HCT116 (cell line): Measurements from ENCODE around the gene TMEM87A. TPM values are rescaled to one million over a fixed set of nuclear protein-coding genes. Genes with fewer than 3 reads are reported as not detected.

ENCODE experiments used
- ATAC-seq: fragments of 200-7000 bp; cut with Tn5 transposase; 2 replicates; pipeline ENCODE4 v1.9.1; 2020; ENCODE audit warnings: mild to moderate bottlenecking, moderate library complexity
- BruUV-seq: library from RNA; stranded (reverse); fragments of 400-500 nt; replicated peaks from 2 replicates; lab custom pipeline; 2021; lab: Mats Ljungman, UMichigan
- CTCF ChIA-PET: fragments of 300-600 bp; sonication (Branson Sonifier 250); formaldehyde crosslinking; loops from one replicate; lab custom pipeline; 2021; ENCODE audit warnings: antibody characterized with exemption; lab: Charles Lee
- POLR2A ChIA-PET: fragments of 300-600, 350-600 bp; sonication (Branson Sonifier 250); formaldehyde crosslinking; loops from one replicate; lab custom pipeline; 2021; ENCODE audit warnings: antibody characterized with exemption; lab: Charles Lee
- RAD21 ChIA-PET, 2 experiments: fragments of 300-600 bp; sonication (Branson Sonifier 250); formaldehyde crosslinking; loops; one replicate each; lab custom pipeline; 2023; ENCODE audit warnings: low total read pairs in 2 of 2; ENCODE audit not compliant: uncharacterized antibody in 2 of 2, unreplicated experiment in 2 of 2, low non-redundant PET in 1 of 2; lab: Charles Lee
- DNase-seq: peaks from one replicate; pipeline ENCODE4 v3.0.0-alpha.2; 2010; ENCODE audit warnings: low read depth, low spot score
- H2AFZ ChIP-seq: fragments of 200-600 bp; shearing (Covaris generic), sonication (generic); 2 replicates; pipeline ENCODE4 v1.6.1; 2017; ENCODE audit warnings: low read depth, mixed run types, mixed read lengths, antibody characterized with exemption, low read length; ENCODE audit not compliant: poor library complexity, severe bottlenecking
- H3K27ac ChIP-seq: 2 replicates; pipeline ENCODE4 v1.5.1; 2012; ENCODE audit warnings: low read depth, low read length
- H3K27me3 ChIP-seq: fragments of 200-600 bp; sonication (generic); 2 replicates; pipeline ENCODE4 v1.6.1; 2016; ENCODE audit warnings: mixed run types, low read length, mixed read lengths; ENCODE audit not compliant: insufficient read depth
- H3K36me3 ChIP-seq, 2 experiments: fragments of 200-500 bp in 1 of 2; fragments of 200-600 bp in 1 of 2; sonication (Bioruptor generic) in 1 of 2; sonication (generic) in 1 of 2; 2 replicates each; pipeline versions ENCODE4 v1.5.1 to v1.6.1; 2014 to 2016; ENCODE audit warnings: low read length in 2 of 2, inconsistent platforms in 1 of 2, mixed read lengths in 1 of 2, mixed run types in 1 of 2; ENCODE audit not compliant: insufficient read depth in 2 of 2, control insufficient read depth in 1 of 2
- H3K4me1 ChIP-seq, 2 experiments: fragments of 200-600 bp in 1 of 2; sonication (generic) in 1 of 2; 2 replicates each; pipeline versions ENCODE4 v1.5.1 to v1.6.1; 2012 to 2017; ENCODE audit warnings: low read length in 2 of 2, inconsistent platforms in 1 of 2, mild to moderate bottlenecking in 1 of 2, mixed read lengths in 1 of 2, mixed run types in 1 of 2, moderate library complexity in 1 of 2; ENCODE audit not compliant: insufficient read depth in 2 of 2, control insufficient read depth in 1 of 2
- H3K4me2 ChIP-seq: fragments of 200-600 bp; sonication (generic); 2 replicates; pipeline ENCODE4 v1.6.1; 2017; ENCODE audit warnings: mixed run types, low read length, mixed read lengths
- H3K4me3 ChIP-seq, 2 experiments: fragments of 200-600 bp in 1 of 2; sonication (generic) in 1 of 2; replicated peaks in 1 of 2; 2 replicates each; pipeline ENCODE4 v1.5.1; 2011 to 2016; ENCODE audit warnings: low read length in 2 of 2, control low read depth in 1 of 2, low read depth in 1 of 2, mild to moderate bottlenecking in 1 of 2, mixed read lengths in 1 of 2, mixed run types in 1 of 2
- H3K79me2 ChIP-seq: fragments of 200-600 bp; sonication (generic); 2 replicates; pipeline ENCODE4 v1.6.1; 2017; ENCODE audit warnings: mild to moderate bottlenecking, mixed run types, low read length, moderate library complexity, mixed read lengths; ENCODE audit not compliant: insufficient read depth
- H3K9ac ChIP-seq: fragments of 200-600 bp; sonication (generic); 2 replicates; pipeline ENCODE4 v1.6.1; 2016; ENCODE audit warnings: low read length, mixed read lengths
- H3K9me2 ChIP-seq: fragments of 200-600 bp; sonication (generic), shearing (Covaris generic); 2 replicates; pipeline ENCODE4 v1.6.1; 2017; ENCODE audit warnings: mixed run types, mild to moderate bottlenecking, moderate library complexity; ENCODE audit not compliant: insufficient read depth
- H3K9me3 ChIP-seq, 2 experiments: fragments of 200-500 bp in 1 of 2; fragments of 200-600 bp in 1 of 2; sonication (Bioruptor generic) in 1 of 2; sonication (generic) in 1 of 2; 2 replicates each; pipeline ENCODE4 v1.6.1; 2014 to 2017; ENCODE audit warnings: low read length in 2 of 2, mixed read lengths in 2 of 2, inconsistent platforms in 1 of 2, low read depth in 1 of 2, mild to moderate bottlenecking in 1 of 2, mixed run types in 1 of 2, moderate library complexity in 1 of 2; ENCODE audit not compliant: control insufficient read depth in 1 of 2, insufficient read depth in 1 of 2
- H4K20me1 ChIP-seq: fragments of 200-600 bp; sonication (generic), shearing (Covaris generic); 2 replicates; pipeline ENCODE4 v1.6.1; 2017; ENCODE audit warnings: mixed run types, mild to moderate bottlenecking, moderate library complexity; ENCODE audit not compliant: insufficient read depth
- ATF3 ChIP-seq: IDR thresholded peaks from 2 replicates; pipeline ENCODE4 v1.6.1; 2012
- CBX3 ChIP-seq: IDR thresholded peaks from 2 replicates; pipeline ENCODE4 v1.6.1; 2012; ENCODE audit warnings: low read depth
- CEBPB ChIP-seq: IDR thresholded peaks from 2 replicates; pipeline ENCODE4 v1.6.1; 2012; ENCODE audit warnings: low read depth
- EGR1 ChIP-seq: IDR thresholded peaks from 2 replicates; pipeline ENCODE4 v1.6.1; 2012; ENCODE audit warnings: low read depth
- EZH2 ChIP-seq: fragments of 200-600 bp; sonication (generic); IDR thresholded peaks from 2 replicates; pipeline ENCODE4 v1.6.1; 2017; ENCODE audit warnings: antibody characterized with exemption, mixed run types
- FOSL1 ChIP-seq: IDR thresholded peaks from 2 replicates; pipeline ENCODE4 v1.6.1; 2012; ENCODE audit warnings: low read depth
- POLR2A ChIP-seq: IDR thresholded peaks from 2 replicates; pipeline ENCODE4 v1.7.0; 2011; ENCODE audit warnings: borderline replicate concordance; ENCODE audit not compliant: insufficient read depth, insufficient read length; ENCODE audit errors: extremely low read depth
- POLR2AphosphoS5 ChIP-seq: IDR thresholded peaks from 2 replicates; pipeline ENCODE4 v1.6.1; 2011; ENCODE audit warnings: mild to moderate bottlenecking, low read depth, low read length, moderate library complexity
- SIN3A ChIP-seq: IDR thresholded peaks from 2 replicates; pipeline ENCODE4 v1.6.1; 2012; ENCODE audit warnings: low read depth
- YY1 ChIP-seq: IDR thresholded peaks from 2 replicates; pipeline ENCODE4 v1.6.1; 2011; ENCODE audit warnings: low read length, low read depth, moderate library complexity, mild to moderate bottlenecking; ENCODE audit not compliant: insufficient replicate concordance; ENCODE audit errors: extremely low read depth
- ZFX ChIP-seq: fragments of 450-650 bp; IDR thresholded peaks from 2 replicates; pipeline ENCODE4 v1.6.1; 2017
- intact Hi-C: fragments of 100-400 bp; cut with micrococcal nuclease; formaldehyde crosslinking; loops from 2 replicates; pipeline ENCODE4 v1.10.0; 2022
- total RNA-seq: library from RNA; stranded (reverse); gene quantifications from one replicate; pipeline ENCODE4 v1.2.1, GENCODE V29; 2021; ENCODE audit not compliant: unreplicated experiment

Gene TMEM87A
- total RNA-seq, 1 experiment from 2014 or later = 44.0 TPM

- Histone ChIP-seq H3K4me1 (no peaks in the 10 kb centered on the region), H4K20me1 (no peaks in the 10 kb centered on the region), H3K9me2 (no peaks in the 10 kb centered on the region), H3K4me3 (no peak overlapping the region), H3K4me2 (no peak overlapping the region), H3K9me3 (no peaks in the 10 kb centered on the region), H2AFZ (no peak overlapping the region), H3K36me3 (peaks cover 11 to 25% of the 10 kb centered on the region in 2 experiments; a peak in 3 of 4 replicates), H3K27ac (no peak overlapping the region), H3K27me3 (no peaks in the 10 kb centered on the region), H3K9ac (no peak overlapping the region), H3K79me2 (no peaks in the 10 kb centered on the region)
- TF ChIP-seq YY1 = no peak
- POLR2A ChIA-PET = no interaction called here
- CTCF ChIA-PET = no interaction called here
- intact Hi-C loops = no loop called here
- DNase-seq = no peak
- RAD21 ChIA-PET = no interaction called here
- BruUV-seq = no TSS peak
- ATAC-seq = no peak
Measured at GRCh38 chr15:42182961-42183360, 90.3 kb downstream of the TMEM87A start.

- no peak overlapping the region for H3K4me2 ChIP-seq
- H3K9me3 ChIP-seq = no peaks in the 10 kb centered on the region
- no peak overlapping the region for H3K9ac ChIP-seq
- intact Hi-C loops = no loop called here
- no peaks in the 10 kb centered on the region for H3K79me2 ChIP-seq
- RAD21 ChIA-PET = no interaction called here
- H3K4me3 ChIP-seq = no peak overlapping the region
- no peaks in the 10 kb centered on the region for H3K4me1 ChIP-seq
- CTCF ChIA-PET = no interaction called here
- DNase-seq (no peak), ATAC-seq (no peak)
- no peaks in the 10 kb centered on the region for H3K27me3 ChIP-seq
- H3K9me2 ChIP-seq = no peaks in the 10 kb centered on the region
- H3K36me3 ChIP-seq = peaks cover 11 to 27% of the 10 kb centered on the region in 2 experiments; a peak in 3 of 4 replicates
- POLR2A ChIA-PET = no interaction called here
- BruUV-seq = no TSS peak
- no peak overlapping the region for H3K27ac ChIP-seq
- no peaks in the 10 kb centered on the region for H4K20me1 ChIP-seq
- TF ChIP-seq EGR1 = no peak
- no peak for TF ChIP-seq SIN3A
- TF ChIP-seq ZFX = no peak
- TF ChIP-seq CEBPB = no peak
- no peak for TF ChIP-seq POLR2AphosphoS5
- no peak for TF ChIP-seq ATF3
- TF ChIP-seq CBX3 = no peak
- no peak for TF ChIP-seq EZH2
- TF ChIP-seq FOSL1 = no peak
- no peak for TF ChIP-seq POLR2A
- no peak overlapping the region for H2AFZ ChIP-seq
Measured at GRCh38 chr15:42182328-42182886, 90.8 kb downstream of the TMEM87A start.
